HG03103 (cell line): Measurements from ENCODE around the gene TNKS2.
"Not testable (repeated sequence)": the region's sequence is repeated elsewhere in the genome, so short reads cannot be mapped to it uniquely, and the experiment has no call there.

Experiments used
- ATAC-seq: cut with Tn5 transposase; IDR thresholded peaks from one replicate; pipeline ENCODE4 v1.9.1; 2021; ENCODE audit warnings: low read depth; ENCODE audit not compliant: unreplicated experiment

TNKS2 gene

GRCh38 chr10:91797874-91798648, at the start of gene TNKS2:
TNKS2 (plus strand) TSS chr10:91798426; CDS start chr10:91798691, 265 bp downstream.
- ATAC-seq = peak; percentile 55

DNA sequence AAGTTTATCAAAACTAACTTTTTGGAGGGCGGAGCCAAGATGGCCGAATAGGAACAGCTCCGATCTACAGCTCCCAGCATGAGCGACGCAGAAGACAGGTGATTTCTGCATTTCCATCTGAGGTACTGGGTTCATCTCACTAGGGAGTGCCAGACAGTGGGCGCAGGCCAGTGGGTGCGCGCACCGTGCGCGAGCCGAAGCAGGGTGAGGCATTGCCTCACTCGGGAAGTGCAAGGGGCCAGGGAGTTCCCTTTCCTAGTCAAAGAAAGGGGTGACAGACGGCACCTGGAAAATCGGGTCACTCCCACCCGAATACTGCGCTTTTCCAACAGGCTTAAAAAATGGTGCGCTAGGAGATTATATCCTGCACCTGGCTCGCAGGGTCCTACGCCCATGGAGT, 48.6 kb upstream of the TNKS2 start:
- not testable (repeated sequence) for ATAC-seq

DNA sequence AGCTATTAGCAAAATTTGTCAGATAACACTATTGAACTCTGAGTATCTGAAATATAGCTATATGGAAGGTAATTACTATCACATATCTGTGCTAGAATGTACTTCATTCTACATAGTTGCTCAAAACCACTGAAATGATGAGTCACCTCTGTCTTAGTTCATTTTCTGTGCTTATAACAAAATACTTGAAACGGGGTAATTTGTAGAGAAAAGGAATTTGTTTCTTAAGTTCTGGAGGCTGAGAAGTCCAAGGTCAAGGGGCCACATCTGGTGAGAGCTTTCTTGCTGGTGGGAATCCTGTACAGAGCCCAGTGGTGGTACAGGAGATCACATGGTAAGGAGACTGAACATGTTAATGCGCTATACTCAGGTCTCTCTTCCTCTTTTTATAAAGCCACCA, 41.9 kb upstream of the TNKS2 start:
- ATAC-seq = no peak

DNA sequence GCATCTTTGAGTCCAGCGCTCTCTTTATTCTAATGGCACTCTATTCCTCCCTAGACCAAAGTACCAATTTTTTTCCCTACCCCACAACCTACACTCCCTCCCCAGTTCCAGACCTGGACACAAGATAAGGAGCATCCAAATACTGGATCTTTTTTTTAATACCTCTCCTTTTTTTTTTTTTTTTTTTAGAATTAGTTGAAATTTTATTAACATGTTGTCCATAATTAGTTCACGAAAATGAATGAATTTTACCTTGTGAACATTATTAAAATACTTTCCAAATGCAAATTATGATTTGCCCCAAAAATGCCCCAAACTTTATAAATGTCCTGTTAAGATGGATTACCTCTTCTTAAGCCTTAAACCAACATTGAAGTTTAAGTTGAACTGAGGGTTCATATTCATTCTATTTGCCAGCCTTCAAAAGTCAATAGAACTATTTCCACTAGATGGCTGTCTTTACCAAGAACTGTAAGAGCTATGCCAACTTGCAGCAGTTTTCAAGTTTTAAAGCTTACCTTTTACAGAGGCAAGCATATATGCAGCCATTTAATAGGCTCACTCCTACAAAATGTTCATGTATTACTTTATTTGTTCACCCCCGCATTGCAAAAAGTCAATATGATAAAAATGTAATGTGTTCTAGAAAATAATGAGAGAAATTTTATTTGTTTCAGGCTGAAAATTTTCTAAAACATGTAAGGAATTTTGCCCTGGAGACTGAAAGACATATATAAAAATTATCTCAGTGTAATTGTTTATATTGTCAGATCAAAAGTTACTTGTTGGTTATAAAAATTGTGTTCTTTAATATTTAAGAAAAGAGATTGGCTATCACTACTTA, 39.7 kb upstream of the TNKS2 start:
- no peak for ATAC-seq

DNA sequence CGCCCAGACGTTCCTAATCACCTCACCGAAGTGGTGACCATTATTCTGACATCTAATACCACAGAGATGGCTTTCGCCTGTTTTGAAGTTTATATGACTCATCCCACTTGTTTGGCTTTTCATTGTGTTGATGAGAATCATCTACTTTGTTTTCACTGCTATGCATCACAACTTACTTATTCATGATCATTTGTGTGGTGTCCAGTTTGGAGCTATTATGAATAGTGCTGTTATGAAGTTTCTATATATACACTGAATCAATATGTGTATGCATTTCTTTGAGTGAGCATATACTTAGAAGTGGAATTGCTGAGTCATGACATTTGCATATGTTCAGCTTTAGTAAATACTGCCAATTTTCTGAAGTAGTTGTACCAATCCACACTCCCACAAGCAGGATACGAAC, 38.6 kb upstream of the TNKS2 start:
- ATAC-seq = no peak

GRCh38 chr10:91761721-91762120, 36.5 kb upstream of the TNKS2 start:
- ATAC-seq = no peak

DNA sequence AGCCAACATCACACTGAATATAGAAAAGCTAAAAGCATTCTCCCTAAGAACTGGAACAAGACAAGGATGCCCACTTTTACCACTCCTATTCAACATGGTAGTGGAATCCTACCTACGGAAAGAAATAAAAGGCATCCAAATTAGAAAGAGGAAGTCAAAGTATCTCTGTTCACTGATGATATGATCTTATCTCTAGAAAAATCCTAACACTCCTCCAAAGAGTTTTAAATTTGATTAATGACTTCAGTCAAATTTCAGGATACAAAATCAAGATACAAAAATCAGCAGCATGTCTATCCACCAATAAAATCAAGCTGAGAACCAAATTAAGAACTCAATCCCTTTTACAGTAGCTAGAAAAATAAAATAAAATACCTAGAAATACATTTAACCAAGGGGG, 35.3 kb upstream of the TNKS2 start:
- no peak for ATAC-seq

GRCh38 chr10:91766676-91767075, 31.6 kb upstream of the TNKS2 start:
- ATAC-seq = no peak

DNA sequence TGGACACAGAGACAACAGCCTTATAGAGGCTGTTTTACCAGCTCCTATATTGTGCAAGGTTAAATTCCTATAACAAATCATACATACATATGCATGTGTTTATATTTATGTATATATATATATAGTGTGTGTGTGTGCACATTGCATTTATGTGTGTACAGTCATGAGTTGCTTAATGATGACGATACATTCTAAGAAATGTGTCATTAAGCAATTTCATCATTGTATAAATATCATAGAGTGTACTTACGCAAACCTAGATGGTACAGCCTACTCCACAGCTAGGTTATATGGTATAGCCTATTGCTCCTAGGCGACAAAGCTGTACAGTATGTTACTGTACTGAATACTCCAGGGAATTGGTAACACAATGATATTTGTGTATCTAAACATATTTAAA, 30.1 kb upstream of the TNKS2 start:
- ATAC-seq = no peak

DNA sequence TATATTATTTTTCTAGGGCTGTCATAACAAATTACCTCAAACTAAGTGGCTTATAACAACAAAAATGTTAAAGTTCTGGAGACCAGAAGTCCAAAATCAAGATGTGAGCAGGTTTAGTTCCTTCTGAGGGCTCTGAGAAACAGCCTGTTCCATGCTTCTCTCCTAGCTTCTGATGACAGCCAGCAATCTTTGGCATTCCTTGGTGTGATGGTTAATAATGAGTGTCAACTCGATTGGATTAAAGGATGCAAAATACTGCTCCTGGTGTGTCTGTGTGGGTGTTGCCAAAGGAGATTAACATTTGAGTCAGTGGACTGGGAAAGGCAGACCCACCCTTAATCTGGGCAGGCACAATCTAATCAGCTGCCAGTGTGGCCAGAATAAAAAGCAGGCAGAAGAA, 26.3 kb upstream of the TNKS2 start:
- no peak for ATAC-seq

- no peak for ATAC-seq
Measured at GRCh38 chr10:91772461-91772860, 25.8 kb upstream of the TNKS2 start.

DNA sequence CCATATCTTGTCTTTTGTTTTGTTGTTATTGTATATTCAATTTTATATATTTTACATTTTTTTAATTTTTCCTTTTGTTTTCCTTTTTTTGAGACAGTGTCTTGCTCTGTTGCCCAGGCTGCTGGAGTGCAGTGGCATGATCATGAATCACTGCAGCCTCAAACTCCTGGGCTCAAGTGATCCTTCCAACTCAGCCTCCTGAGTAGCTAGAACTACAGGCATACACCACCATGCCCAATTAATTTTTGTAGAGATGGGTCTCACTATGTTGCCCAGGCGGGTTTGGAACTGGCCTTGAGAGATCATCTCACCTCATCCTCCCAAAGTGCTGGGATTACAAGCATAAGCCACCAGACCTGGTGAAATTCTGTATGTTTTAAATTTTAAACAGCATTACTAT, 25.4 kb upstream of the TNKS2 start:
- ATAC-seq = no peak

- no peak for ATAC-seq
Measured at GRCh38 chr10:91774571-91774970, 23.7 kb upstream of the TNKS2 start.

GRCh38 chr10:91775731-91776130, 22.5 kb upstream of the TNKS2 start:
- ATAC-seq = no peak

DNA sequence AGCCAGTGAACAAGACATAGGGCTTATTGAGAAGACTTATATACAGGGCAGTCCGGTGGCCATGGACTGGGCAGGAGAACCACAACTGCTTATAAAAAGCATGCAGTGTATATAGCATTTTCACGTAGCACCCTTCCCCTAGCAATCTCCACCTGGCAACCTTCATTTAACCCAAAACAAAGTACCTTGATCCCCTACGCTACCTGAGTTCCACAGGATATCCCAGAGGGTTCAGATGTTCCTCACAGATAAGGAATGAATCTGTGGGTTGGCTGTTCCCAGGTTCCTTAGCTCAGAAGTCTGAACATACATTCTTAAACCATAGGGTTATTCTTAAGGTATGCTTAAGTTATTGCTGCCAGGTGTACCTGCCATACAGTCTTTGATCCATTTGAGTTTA, 22.0 kb upstream of the TNKS2 start:
- ATAC-seq = no peak

DNA sequence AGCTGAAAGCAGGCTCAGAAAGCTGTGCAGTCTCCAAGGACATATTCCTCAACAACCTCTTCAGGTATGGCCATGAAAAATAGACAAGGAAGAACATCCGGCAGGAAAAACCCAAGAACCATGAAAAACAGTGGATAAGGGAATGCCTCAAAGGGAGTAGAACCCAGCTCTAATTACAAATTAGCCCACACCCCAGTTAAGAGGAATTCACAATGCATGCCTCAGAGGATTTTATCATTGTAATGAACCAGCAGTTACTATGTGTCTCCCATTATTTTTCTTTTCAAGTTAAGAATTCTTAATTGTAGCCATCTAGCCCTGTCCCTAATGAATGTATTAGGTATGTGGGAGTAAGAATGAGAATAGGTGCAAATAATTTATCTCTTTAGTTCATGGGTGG, 19.7 kb upstream of the TNKS2 start:
- ATAC-seq = no peak

- ATAC-seq = no peak
Measured at GRCh38 chr10:91779011-91779605, 19.1 kb upstream of the TNKS2 start.

GRCh38 chr10:91782539-91782938, 15.7 kb upstream of the TNKS2 start:
- ATAC-seq = no peak

DNA sequence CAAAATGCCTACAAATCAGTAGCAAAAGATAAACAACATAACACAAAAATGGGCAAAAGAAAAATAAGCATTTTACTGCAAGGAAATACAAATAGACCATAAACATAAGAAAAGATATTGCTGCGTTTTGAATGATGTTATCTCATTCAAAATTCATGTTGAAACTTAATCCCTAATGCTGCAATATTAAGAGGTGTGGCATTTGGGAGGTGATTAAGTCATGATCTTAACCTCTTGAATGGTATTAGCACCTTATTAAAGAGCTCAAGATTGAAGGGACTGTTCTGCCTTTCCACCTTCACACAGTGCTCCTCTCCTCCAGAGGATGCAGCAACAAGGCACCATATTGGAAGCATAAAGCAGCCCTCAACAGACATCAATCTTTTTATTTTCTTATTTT, 12.4 kb upstream of the TNKS2 start:
- no peak for ATAC-seq

GRCh38 chr10:91787258-91787657, 11.0 kb upstream of the TNKS2 start:
- no peak for ATAC-seq

DNA sequence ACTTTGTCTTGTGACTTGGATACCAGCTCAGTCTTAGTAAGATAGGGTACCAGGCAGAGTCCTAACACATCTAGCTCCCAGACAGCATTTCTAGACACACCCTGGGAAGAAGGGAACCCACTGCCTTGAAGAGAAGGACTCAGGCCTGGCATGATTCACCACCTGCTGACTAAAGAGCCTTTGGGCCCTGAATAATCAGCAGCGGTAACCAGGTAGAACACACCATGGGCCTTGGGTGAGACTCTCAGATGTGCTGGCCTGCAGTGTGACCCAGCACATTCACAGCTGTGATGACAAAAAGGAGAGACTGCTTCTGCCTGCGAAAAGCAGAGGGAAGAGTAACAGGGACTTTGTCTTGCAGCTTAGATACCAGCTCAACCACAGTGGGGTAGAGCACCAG, 10.4 kb upstream of the TNKS2 start:
- ATAC-seq = no peak

GRCh38 chr10:91788527-91788926, 9.7 kb upstream of the TNKS2 start:
- no peak for ATAC-seq
